AG09319 (cell line): ENCODE results near the gene DDX18.
"Not testable (repeated sequence)": the region's sequence is repeated elsewhere in the genome, so short reads cannot be mapped to it uniquely, and the experiment has no call there.

Experiments used
- DNase-seq: peaks from one replicate; pipeline ENCODE4 v3.0.0-alpha.2; 2010; ENCODE audit warnings: low read depth; ENCODE audit errors: extremely low read depth
- CTCF ChIP-seq: IDR thresholded peaks from 2 replicates; pipeline ENCODE4 v1.5.1; 2011; ENCODE audit warnings: low read depth, mild to moderate bottlenecking, inconsistent platforms, low read length, moderate library complexity

DDX18 gene

GRCh38 chr2:117786520-117786919 lies 28.0 kb upstream of the DDX18 start:
- TF ChIP-seq CTCF: no peak
- no peak for DNase-seq

- no peak for TF ChIP-seq CTCF
- DNase-seq: no peak
These were observed 25.0 kb upstream of the DDX18 start for GRCh38 chr2:117789505-117789904.

GRCh38 chr2:117794668-117795067 lies 19.8 kb upstream of the DDX18 start:
- DNase-seq: no peak
- TF ChIP-seq CTCF: no peak

- DNase-seq: no peak
- TF ChIP-seq CTCF: no peak
These were observed 12.7 kb upstream of the DDX18 start for GRCh38 chr2:117801826-117802225.

- DNase-seq: not testable (repeated sequence)
These were observed 10.7 kb upstream of the DDX18 start for GRCh38 chr2:117803644-117804325.

GRCh38 chr2:117812443-117812842 lies 2.0 kb upstream of the DDX18 start:
- no peak for DNase-seq

GRCh38 chr2:117815946-117816345 lies 1.5 kb downstream of the DDX18 start:
- DNase-seq: no peak
- no peak for TF ChIP-seq CTCF

More at GRCh38 chr2:117812443-117812842, 2.0 kb upstream of the DDX18 start:
- no peak for TF ChIP-seq CTCF

- TF ChIP-seq CTCF: no peak
- no peak for DNase-seq
These were observed 4.4 kb downstream of the DDX18 start for GRCh38 chr2:117818921-117819320.
